NB4 (cell line): ENCODE data around the gene TNFSF8.

ENCODE experiments used
- MYC ChIP-seq: IDR thresholded peaks from 2 replicates; pipeline ENCODE4 v1.6.1; 2011; ENCODE audit warnings: low read depth, low read length
- TF ChIP-seq, protein P1 (sequence below): IDR thresholded peaks from one replicate; pipeline ENCODE4 v1.5.1; 2012; ENCODE audit warnings: low read depth, low read length

DNA sequence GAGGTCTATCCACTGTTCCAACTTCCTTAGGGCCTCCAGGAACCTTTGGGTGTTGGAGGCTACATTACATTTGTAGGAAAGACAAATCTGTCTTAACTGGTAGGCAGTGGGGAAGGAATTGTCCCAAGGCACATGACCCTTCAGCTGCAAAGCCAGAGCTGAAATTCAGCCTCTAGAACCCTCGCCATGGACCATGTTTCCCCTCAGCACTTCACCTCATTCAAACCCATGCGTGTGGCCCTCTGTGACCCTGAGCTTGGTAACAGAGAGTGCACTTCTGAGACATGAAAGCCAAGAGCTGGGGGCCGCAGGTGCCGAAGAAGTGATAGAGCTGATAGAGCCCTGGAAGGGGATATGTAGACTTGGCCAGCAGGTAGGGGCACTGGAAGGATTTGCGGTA, 17.2 kb downstream of the TNFSF8 start:
- TF ChIP-seq, protein P1, sequence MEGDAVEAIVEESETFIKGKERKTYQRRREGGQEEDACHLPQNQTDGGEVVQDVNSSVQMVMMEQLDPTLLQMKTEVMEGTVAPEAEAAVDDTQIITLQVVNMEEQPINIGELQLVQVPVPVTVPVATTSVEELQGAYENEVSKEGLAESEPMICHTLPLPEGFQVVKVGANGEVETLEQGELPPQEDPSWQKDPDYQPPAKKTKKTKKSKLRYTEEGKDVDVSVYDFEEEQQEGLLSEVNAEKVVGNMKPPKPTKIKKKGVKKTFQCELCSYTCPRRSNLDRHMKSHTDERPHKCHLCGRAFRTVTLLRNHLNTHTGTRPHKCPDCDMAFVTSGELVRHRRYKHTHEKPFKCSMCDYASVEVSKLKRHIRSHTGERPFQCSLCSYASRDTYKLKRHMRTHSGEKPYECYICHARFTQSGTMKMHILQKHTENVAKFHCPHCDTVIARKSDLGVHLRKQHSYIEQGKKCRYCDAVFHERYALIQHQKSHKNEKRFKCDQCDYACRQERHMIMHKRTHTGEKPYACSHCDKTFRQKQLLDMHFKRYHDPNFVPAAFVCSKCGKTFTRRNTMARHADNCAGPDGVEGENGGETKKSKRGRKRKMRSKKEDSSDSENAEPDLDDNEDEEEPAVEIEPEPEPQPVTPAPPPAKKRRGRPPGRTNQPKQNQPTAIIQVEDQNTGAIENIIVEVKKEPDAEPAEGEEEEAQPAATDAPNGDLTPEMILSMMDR = no peak
- no peak for TF ChIP-seq MYC
